NCI-H2081 (cell line): ENCODE measurements around the gene UPK1B.
"Not testable (repeated sequence)": the region's sequence is repeated elsewhere in the genome, so short reads cannot be mapped to it uniquely, and the experiment has no call there.

Experiments
- DNase-seq, 2 experiments: peaks; one replicate each; lab custom pipeline; 2025; lab: John Stamatoyannopoulos, UW

Gene UPK1B

GRCh38 chr3:119223511-119223910 is 50.1 kb downstream of the UPK1B start:
- DNase-seq: no peak

GRCh38 chr3:119225121-119225520 is 51.7 kb downstream of the UPK1B start:
- DNase-seq: no peak

GRCh38 chr3:119227070-119227850 is 53.9 kb downstream of the UPK1B start:
- DNase-seq: peak in 1 of 2 experiments; percentile 13

- no peak for DNase-seq
Observed at GRCh38 chr3:119228373-119229145, 55.2 kb downstream of the UPK1B start.

- DNase-seq: no peak
Observed at GRCh38 chr3:119229190-119229589, 55.8 kb downstream of the UPK1B start.

GRCh38 chr3:119230071-119230470 is 56.7 kb downstream of the UPK1B start:
- no peak for DNase-seq

GRCh38 chr3:119230745-119231144 is 57.3 kb downstream of the UPK1B start:
- no peak for DNase-seq

- no peak for DNase-seq
Observed at GRCh38 chr3:119234610-119235009, 61.2 kb downstream of the UPK1B start.

- no peak for DNase-seq
Observed at GRCh38 chr3:119235151-119235550, 61.8 kb downstream of the UPK1B start.

- DNase-seq: no peak
Observed at GRCh38 chr3:119236756-119237155, 63.4 kb downstream of the UPK1B start.

GRCh38 chr3:119237299-119237698 is 63.9 kb downstream of the UPK1B start:
- DNase-seq: no peak

GRCh38 chr3:119238363-119238762 is 65.0 kb downstream of the UPK1B start:
- no peak for DNase-seq

GRCh38 chr3:119239206-119239820 is 65.9 kb downstream of the UPK1B start:
- DNase-seq: no peak

- no peak for DNase-seq
Observed at GRCh38 chr3:119240101-119240590, 66.7 kb downstream of the UPK1B start.

- peak; percentile 80 to 91 for DNase-seq
Observed at GRCh38 chr3:119240591-119241434, 67.4 kb downstream of the UPK1B start, which contains the start of gene B4GALT4. TSS of gene B4GALT4 (minus strand) at chr3:119240878. CDS start at chr3:119230099, 10,779 bp downstream.

GRCh38 chr3:119242387-119243057 is 69.1 kb downstream of the UPK1B start:
- DNase-seq: not testable (repeated sequence)

GRCh38 chr3:119243058-119243529 is 69.7 kb downstream of the UPK1B start:
- not testable (repeated sequence) for DNase-seq

- DNase-seq: no peak
Observed at GRCh38 chr3:119243712-119244111, 70.3 kb downstream of the UPK1B start.

GRCh38 chr3:119245778-119246177 is 72.4 kb downstream of the UPK1B start:
- no peak for DNase-seq
